CD14-positive monocyte (primary cell): ENCODE measurements around the gene ISG20. TPM values are rescaled to one million over a fixed set of nuclear protein-coding genes. Genes with fewer than 3 reads are reported as not detected.

ENCODE experiments used
- DNase-seq, 3 donors: peaks; one replicate each; pipeline ENCODE4 v3.0.0-alpha.2; 2011 to 2022
- H2AFZ ChIP-seq: 2 replicates; pipeline ENCODE4 v1.6.0; 2012; ENCODE audit warnings: mild to moderate bottlenecking, low read depth, low read length, inconsistent platforms; ENCODE audit not compliant: insufficient read depth, poor library complexity, severe bottlenecking
- H3K27ac ChIP-seq, 2 donors: 1 replicate in 1 of 2; 2 replicates in 1 of 2; pipeline ENCODE4 v1.5.1; 2012 to 2013; ENCODE audit warnings: low read length in 2 of 2, control low read depth in 1 of 2, inconsistent platforms in 1 of 2, low read depth in 1 of 2, mild to moderate bottlenecking in 1 of 2
- H3K27me3 ChIP-seq, 2 donors: one replicate each; pipeline versions ENCODE4 v1.6.0 to v1.6.1; 2011 to 2013; ENCODE audit warnings: low read length in 2 of 2; ENCODE audit not compliant: control insufficient read depth in 2 of 2, insufficient read depth in 2 of 2
- H3K36me3 ChIP-seq, 2 donors: replicated peaks in 1 of 2; 1 replicate in 1 of 2; 2 replicates in 1 of 2; pipeline versions ENCODE4 v1.5.1 to v1.6.1; 2012 to 2013; ENCODE audit warnings: low read length in 2 of 2, control low read depth in 1 of 2, inconsistent platforms in 1 of 2, mild to moderate bottlenecking in 1 of 2; ENCODE audit not compliant: insufficient read depth in 2 of 2, control insufficient read depth in 1 of 2
- H3K4me1 ChIP-seq, 2 donors: 1 replicate in 1 of 2; 2 replicates in 1 of 2; pipeline versions ENCODE4 v1.5.1 to v1.6.1; 2012 to 2013; ENCODE audit warnings: low read length in 2 of 2, control low read depth in 1 of 2, inconsistent platforms in 1 of 2, mild to moderate bottlenecking in 1 of 2, moderate library complexity in 1 of 2; ENCODE audit not compliant: insufficient read depth in 2 of 2, control insufficient read depth in 1 of 2
- H3K4me2 ChIP-seq: replicated peaks from 2 replicates; pipeline ENCODE3; 2012; ENCODE audit warnings: low read length, moderate library complexity, mild to moderate bottlenecking; ENCODE audit not compliant: poor library complexity, severe bottlenecking; ENCODE audit errors: extremely low read depth
- H3K4me3 ChIP-seq, 3 experiments: fragments of 200-600 bp in 1 of 3; sonication (generic) in 1 of 3; replicated peaks in 1 of 3; 1 replicate in 2 of 3; 2 replicates in 1 of 3; pipeline ENCODE4 v1.5.1; 2011 to 2013; ENCODE audit warnings: low read length in 3 of 3, mild to moderate bottlenecking in 3 of 3, control low read depth in 2 of 3, low read depth in 2 of 3, inconsistent platforms in 1 of 3, moderate library complexity in 1 of 3
- H3K79me2 ChIP-seq: 2 replicates; pipeline ENCODE4 v1.6.0; 2012; ENCODE audit warnings: mild to moderate bottlenecking, control low read depth, inconsistent platforms, low read length, moderate library complexity; ENCODE audit not compliant: insufficient read depth
- H3K9ac ChIP-seq: 2 replicates; pipeline ENCODE4 v1.6.0; 2017; ENCODE audit warnings: low read length, mild to moderate bottlenecking; ENCODE audit not compliant: insufficient read depth, poor library complexity, severe bottlenecking
- H3K9me3 ChIP-seq, 2 donors: replicated peaks in 1 of 2; 1 replicate in 1 of 2; 2 replicates in 1 of 2; pipeline versions ENCODE4 v1.5.1 to v1.6.1; 2012 to 2013; ENCODE audit warnings: low read length in 2 of 2, control low read depth in 1 of 2; ENCODE audit not compliant: control insufficient read depth in 1 of 2, insufficient read depth in 1 of 2
- H4K20me1 ChIP-seq: 2 replicates; pipeline ENCODE4 v1.6.0; 2012; ENCODE audit warnings: mild to moderate bottlenecking, low read length, control low read depth, moderate library complexity; ENCODE audit not compliant: insufficient read depth
- H3K27ac Mint-ChIP-seq, 7 donors: one replicate each; pipeline ENCODE4 v1.8.0; 2020; ENCODE audit warnings: mild to moderate bottlenecking in 7 of 7, mixed read lengths in 7 of 7, moderate library complexity in 6 of 7, inconsistent platforms in 2 of 7
- H3K27me3 Mint-ChIP-seq, 3 donors: one replicate each; pipeline ENCODE4 v1.8.0; 2021 to 2022; ENCODE audit warnings: low read depth in 3 of 3, mild to moderate bottlenecking in 3 of 3, mixed read lengths in 3 of 3, moderate library complexity in 3 of 3, inconsistent platforms in 1 of 3
- H3K36me3 Mint-ChIP-seq, 2 donors: one replicate each; pipeline ENCODE4 v1.8.0; 2020; ENCODE audit warnings: mixed read lengths in 2 of 2, inconsistent platforms in 1 of 2, mild to moderate bottlenecking in 1 of 2
- H3K4me1 Mint-ChIP-seq: one replicate; pipeline ENCODE4 v1.8.0; 2020; ENCODE audit warnings: mild to moderate bottlenecking, mixed read lengths
- H3K4me3 Mint-ChIP-seq, 2 donors: one replicate each; pipeline ENCODE4 v1.8.0; 2020; ENCODE audit warnings: mild to moderate bottlenecking in 2 of 2, mixed read lengths in 2 of 2, moderate library complexity in 1 of 2
- H3K9me3 Mint-ChIP-seq, 7 donors: one replicate each; pipeline ENCODE4 v1.8.0; 2020 to 2022; ENCODE audit warnings: mixed read lengths in 7 of 7, mild to moderate bottlenecking in 6 of 7, moderate library complexity in 6 of 7, inconsistent platforms in 2 of 7
- CTCF ChIP-seq: fragments of 200-600 bp; IDR thresholded peaks from one replicate; pipeline ENCODE4 v1.8.0; 2022; ENCODE audit warnings: antibody characterized with exemption, mild to moderate bottlenecking
- WGBS: methylation state at CpG from one replicate; pipeline ENCODE4 v1.1.5; 2013; ENCODE audit warnings: missing lambda C conversion rate; ENCODE audit not compliant: insufficient coverage; 5-methylcytosine and 5-hydroxymethylcytosine counted together
- intact Hi-C, 2 donors: fragments of 100-400 bp; cut with micrococcal nuclease; formaldehyde crosslinking; loops; one replicate each; pipeline versions ENCODE4 v1.15.0 to v1.15.1; 2023
- polyA plus RNA-seq, 3 donors: library from polyadenylated mRNA; depleted of rRNA in 1 of 3; unstranded in 2 of 3; stranded (reverse) in 1 of 3; fragments of 300-500 nt in 2 of 3; fragments of >200 nt in 1 of 3; fragmentation: Illumina TruSeq in 2 of 3; gene quantifications; 1 replicate in 2 of 3; 2 replicates in 1 of 3; pipeline ENCODE4 v1.2.3, GENCODE V29; 2012 to 2021

ISG20 gene
- polyA plus RNA-seq, 3 donors, result 15.6 to 29.3 (median 25.1) TPM

- no peak overlapping the region for H3K27ac ChIP-seq
- H3K27me3 ChIP-seq, result peaks cover 0 to 6% of the 10 kb centered on the region in 2 donors
- H3K9me3 Mint-ChIP-seq, result no peaks in the 10 kb centered on the region
- H3K79me2 ChIP-seq, result peaks cover 20% of the 10 kb centered on the region
- no peak overlapping the region for H2AFZ ChIP-seq
- H3K36me3 Mint-ChIP-seq, result peaks cover 0 to 2% of the 10 kb centered on the region in 2 donors
- H3K4me1 ChIP-seq, result peaks cover 29 to 32% of the 10 kb centered on the region in 2 donors
- H3K27me3 Mint-ChIP-seq, result peaks cover 3 to 11% (median 9%) of the 10 kb centered on the region in 3 donors
- no peak for TF ChIP-seq CTCF
- H3K9me3 ChIP-seq, result no peaks in the 10 kb centered on the region
- H3K9ac ChIP-seq, result no peak overlapping the region
- no peak overlapping the region for H3K4me3 Mint-ChIP-seq
- H3K4me2 ChIP-seq, result no peak overlapping the region
- no peak for DNase-seq
- peaks cover 4% of the 10 kb centered on the region for H4K20me1 ChIP-seq
- intact Hi-C loops, result no loop called here
- H3K27ac Mint-ChIP-seq, result no peak overlapping the region
- H3K36me3 ChIP-seq, result no peaks in the 10 kb centered on the region
- peaks cover 32% of the 10 kb centered on the region for H3K4me1 Mint-ChIP-seq
- H3K4me3 ChIP-seq, result no peak overlapping the region
These were observed 20.1 kb upstream of the ISG20 start for GRCh38 chr15:88618686-88619085.

GRCh38 chr15:88619796-88620195, 19.0 kb upstream of the ISG20 start:
- H3K36me3 ChIP-seq, result no peaks in the 10 kb centered on the region
- H3K9me3 Mint-ChIP-seq, result no peaks in the 10 kb centered on the region
- peaks cover 31% of the 10 kb centered on the region for H3K79me2 ChIP-seq
- H4K20me1 ChIP-seq, result peaks cover 4% of the 10 kb centered on the region
- WGBS, result 100% methylated on average over 1 of the region's 2 CpGs
- no peak overlapping the region for H2AFZ ChIP-seq
- no peaks in the 10 kb centered on the region for H3K9me3 ChIP-seq
- peaks cover 33% of the 10 kb centered on the region for H3K4me1 Mint-ChIP-seq
- H3K4me3 ChIP-seq, result no peak overlapping the region
- H3K27ac Mint-ChIP-seq, result no peak overlapping the region
- no peak overlapping the region for H3K9ac ChIP-seq
- H3K4me3 Mint-ChIP-seq, result no peak overlapping the region
- H3K36me3 Mint-ChIP-seq, result peaks cover 0 to 2% of the 10 kb centered on the region in 2 donors
- no peak overlapping the region for H3K4me2 ChIP-seq
- no peak overlapping the region for H3K27ac ChIP-seq
- H3K4me1 ChIP-seq, result peaks cover 29 to 33% of the 10 kb centered on the region in 2 donors
- H3K27me3 ChIP-seq, result no peaks in the 10 kb centered on the region
- H3K27me3 Mint-ChIP-seq, result peaks cover 3 to 7% (median 3%) of the 10 kb centered on the region in 3 donors
- no peak for DNase-seq
- intact Hi-C loops, result loop anchor here (5.0 kb wide), 1 partner anchor 152 kb away; the partner anchor contains the start of genes MRPL46 (in 2 of the 2) and MRPS11 (in 2 of the 2)
- TF ChIP-seq CTCF, result no peak
